Fibroblast of the aortic adventitia (primary cell): ENCODE measurements around the gene FAM53A. TPM values are rescaled to one million over a fixed set of nuclear protein-coding genes. Genes with fewer than 3 reads are reported as not detected.
A peak's percentile ranks its signal among the peaks of the same experiment; 100 is the strongest.

ENCODE experiments used
- DNase-seq: peaks from one replicate; pipeline ENCODE4 v3.0.0-alpha.2; 2010; ENCODE audit warnings: low read depth
- H3K4me3 ChIP-seq: 2 replicates; pipeline ENCODE4 v1.5.1; 2011; ENCODE audit warnings: low read depth, mild to moderate bottlenecking, control low read depth, low read length, moderate library complexity
- total RNA-seq: library from RNA; depleted of rRNA; stranded (reverse); fragments of >200 nt; gene quantifications from 2 replicates; pipeline ENCODE4 v1.2.3, GENCODE V29; 2012; ENCODE audit warnings: low replicate concordance
- TF ChIP-seq, protein P1 (sequence below): IDR thresholded peaks from 2 replicates; pipeline ENCODE4 v1.5.1; 2011; ENCODE audit warnings: mild to moderate bottlenecking, low read length, control low read depth, inconsistent platforms; ENCODE audit not compliant: insufficient read depth

The FAM53A gene
- total RNA-seq, 1 donor = 2.5 TPM

DNA sequence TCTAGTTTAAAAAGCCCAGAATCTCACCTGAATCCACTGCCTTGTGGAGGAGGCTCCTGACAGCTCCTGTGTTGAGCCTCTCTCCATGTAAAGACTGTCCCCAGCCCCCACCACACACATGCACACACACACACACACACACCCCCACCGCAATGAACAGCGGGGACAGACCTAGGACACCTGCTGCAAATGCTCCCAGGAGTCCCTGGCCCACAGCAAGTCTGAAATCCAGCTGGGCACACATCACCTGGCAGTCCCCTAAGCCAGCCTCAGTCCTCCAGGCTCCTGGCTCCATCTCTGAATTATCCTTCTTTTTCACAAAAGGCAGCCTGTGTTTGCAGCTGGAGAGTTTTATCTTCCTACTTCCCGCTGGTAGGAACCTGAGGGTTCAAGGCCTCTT, 6.6 kb upstream of the FAM53A start:
- DNase-seq = no peak
- H3K4me3 ChIP-seq = no peak overlapping the region
- TF ChIP-seq, protein P1, sequence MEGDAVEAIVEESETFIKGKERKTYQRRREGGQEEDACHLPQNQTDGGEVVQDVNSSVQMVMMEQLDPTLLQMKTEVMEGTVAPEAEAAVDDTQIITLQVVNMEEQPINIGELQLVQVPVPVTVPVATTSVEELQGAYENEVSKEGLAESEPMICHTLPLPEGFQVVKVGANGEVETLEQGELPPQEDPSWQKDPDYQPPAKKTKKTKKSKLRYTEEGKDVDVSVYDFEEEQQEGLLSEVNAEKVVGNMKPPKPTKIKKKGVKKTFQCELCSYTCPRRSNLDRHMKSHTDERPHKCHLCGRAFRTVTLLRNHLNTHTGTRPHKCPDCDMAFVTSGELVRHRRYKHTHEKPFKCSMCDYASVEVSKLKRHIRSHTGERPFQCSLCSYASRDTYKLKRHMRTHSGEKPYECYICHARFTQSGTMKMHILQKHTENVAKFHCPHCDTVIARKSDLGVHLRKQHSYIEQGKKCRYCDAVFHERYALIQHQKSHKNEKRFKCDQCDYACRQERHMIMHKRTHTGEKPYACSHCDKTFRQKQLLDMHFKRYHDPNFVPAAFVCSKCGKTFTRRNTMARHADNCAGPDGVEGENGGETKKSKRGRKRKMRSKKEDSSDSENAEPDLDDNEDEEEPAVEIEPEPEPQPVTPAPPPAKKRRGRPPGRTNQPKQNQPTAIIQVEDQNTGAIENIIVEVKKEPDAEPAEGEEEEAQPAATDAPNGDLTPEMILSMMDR = no peak

DNA sequence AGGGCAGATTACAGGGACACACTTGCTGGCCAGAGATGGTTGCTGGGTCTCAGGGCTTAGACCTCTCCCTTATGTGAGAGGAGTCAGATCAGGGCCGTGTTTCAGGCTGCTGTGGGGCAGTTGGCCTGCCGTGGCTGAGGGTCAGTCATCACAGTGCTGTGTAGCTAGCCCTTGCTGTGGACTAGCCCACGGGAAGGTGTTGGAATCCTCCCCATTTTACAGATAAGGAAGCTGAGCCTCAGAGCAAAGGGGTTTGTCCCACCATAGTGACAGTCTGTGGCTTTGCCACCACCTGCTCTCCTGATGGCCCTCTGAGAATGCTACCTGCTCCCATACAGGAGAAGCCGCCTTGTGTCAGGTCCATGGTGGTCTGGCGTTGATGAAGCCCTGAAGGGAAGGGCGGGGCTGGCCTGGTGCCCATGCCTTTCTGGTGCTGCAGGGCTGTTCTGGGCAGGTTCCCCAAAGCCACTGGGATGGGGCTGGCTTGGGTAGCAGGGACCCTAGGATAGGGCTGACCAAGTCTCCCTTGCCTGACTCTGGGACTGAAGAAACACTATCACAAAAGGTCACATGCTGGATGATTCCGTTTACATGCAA, 2.4 kb upstream of the FAM53A start:
- TF ChIP-seq, protein P1 = no peak
- no peak overlapping the region for H3K4me3 ChIP-seq
- no peak for DNase-seq

DNA sequence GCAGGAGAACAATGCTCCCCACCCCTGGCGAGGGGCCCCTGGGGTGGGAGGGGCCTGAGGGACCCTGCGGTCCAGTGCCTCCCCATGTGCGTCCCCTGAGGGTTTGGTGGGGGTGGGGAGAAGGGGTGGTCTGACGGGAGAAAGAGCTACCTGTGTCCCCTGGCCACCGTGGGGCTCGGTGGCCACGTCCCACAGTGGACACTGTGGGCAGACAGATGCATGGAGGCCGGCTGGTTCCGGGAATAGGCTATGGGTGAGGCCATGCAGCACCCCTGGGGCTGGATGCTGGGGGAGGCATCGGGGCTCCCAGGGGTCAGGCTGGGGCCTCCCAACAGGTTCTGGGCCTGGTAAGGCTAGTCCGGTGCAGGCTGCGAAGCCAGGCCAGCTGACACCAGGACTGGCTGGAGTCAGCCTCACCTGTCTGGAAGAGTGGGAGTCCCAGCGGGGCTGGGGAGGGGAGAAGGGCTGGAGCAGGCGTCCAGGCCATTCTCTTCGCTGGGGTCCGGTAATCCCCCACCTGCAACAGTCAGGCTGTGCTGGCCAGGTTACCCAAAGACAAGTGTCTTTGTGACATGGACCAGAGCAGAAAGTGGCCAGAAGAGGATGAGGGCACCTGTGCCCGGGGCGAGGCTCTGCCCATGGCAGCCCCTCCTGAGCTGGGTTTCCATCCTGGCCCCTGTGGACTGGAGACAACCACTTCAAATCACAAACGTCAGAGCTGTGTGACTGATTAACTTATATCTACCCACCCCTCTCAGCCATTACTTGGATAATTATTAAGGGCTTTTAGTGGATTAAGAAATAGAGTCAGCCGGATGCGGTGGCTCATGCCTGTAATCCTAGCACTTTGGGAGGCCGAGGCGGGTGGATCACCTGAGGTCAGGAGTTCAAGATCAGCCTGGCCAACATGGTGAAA, 1.4 kb upstream of the FAM53A start:
- DNase-seq = no peak
- TF ChIP-seq, protein P1 = no peak
- H3K4me3 ChIP-seq = no peak overlapping the region

DNA sequence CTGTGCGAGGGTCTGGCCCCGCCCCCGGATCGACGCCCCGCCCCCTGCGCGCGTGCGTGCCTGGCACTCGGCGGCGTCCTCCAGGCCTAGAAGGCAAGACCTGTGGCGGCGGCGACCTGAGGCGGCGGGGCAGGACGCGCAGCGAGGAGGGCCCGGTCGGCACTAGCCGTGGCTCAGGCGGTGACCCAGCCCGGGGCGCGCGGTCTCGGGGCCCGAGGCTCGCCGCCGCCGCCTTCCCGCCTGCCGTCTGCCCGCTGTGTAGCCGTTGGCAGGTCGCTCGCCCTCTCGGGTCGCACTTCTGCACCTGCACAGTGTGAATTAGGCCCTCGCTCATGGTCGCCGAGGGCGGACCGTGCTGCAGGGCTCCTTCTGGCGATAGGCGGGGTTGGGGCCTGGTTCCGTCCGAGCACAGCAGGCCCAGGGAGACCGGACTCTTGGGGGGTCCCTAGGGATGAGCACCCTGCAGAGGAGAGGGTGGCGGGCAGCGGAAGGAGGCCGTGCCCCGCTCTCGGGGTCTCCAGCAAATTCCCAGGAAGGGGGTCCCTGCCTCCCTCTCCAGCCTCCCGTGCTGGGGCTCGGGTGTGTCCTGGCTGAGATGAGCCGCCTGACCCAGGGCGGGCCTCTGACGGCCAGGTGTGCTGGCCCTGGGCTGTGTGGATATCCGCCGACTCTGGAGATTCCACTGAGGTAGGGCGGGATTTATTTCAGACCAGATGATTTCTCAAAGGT, 557 bp upstream of the FAM53A start:
- peak overlapping the region; percentile 62 for H3K4me3 ChIP-seq
- no peak for DNase-seq
- TF ChIP-seq, protein P1 = no peak

DNA sequence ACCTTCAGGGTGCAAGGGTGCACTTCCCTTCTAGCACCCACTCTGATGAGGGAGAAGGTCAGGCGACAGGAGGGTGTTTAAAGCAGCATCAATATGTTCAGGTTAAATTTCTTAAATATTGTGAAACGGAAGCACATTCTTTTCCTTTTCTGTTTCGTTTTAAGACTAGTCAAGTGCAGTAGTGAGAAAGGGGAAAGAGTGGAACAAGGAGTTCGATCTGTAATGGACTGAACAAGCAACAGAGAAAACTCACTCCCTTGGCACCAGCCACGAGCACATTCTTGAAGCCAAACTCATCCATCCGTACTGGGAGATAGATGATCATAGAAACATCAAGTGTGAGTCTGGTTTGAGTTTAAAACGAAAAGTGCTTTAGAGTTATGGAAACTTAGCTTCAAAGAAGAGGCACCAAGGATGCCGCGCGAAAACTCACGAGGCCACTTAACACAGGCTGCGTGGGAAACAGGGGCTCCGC, 815 bp downstream of the FAM53A start:
- TF ChIP-seq, protein P1 = no peak
- peak; percentile 88 for DNase-seq
- peak overlapping the region; percentile 66 for H3K4me3 ChIP-seq

DNA sequence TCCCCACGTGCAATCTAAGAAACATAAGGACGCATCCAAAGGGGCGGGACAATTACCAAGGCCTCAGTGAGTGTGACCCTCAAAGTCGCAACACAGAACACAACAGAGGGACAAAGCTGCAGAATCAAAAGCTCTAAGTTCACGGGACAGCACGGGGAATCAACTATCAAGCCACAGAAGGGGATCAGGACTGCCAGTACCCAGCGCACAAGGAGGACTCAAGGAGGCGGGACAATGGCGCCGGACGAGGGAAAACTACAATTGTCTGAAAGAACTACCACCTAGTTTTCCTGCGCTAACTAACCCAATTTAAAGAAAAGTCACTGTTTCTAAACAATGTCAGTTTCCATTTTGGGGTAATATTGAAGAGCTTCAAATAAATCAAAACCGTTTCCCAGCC, 1.3 kb downstream of the FAM53A start:
- peak overlapping the region; percentile 66 for H3K4me3 ChIP-seq
- DNase-seq = no peak
- TF ChIP-seq, protein P1 = no peak
